ENCODE data around the gene SCUBE2. TPM values are rescaled to one million over a fixed set of nuclear protein-coding genes. Genes with fewer than 3 reads are reported as not detected.

SCUBE2 gene
- total and polyA plus RNA-seq, 4 donors: 0.14 to 1.4 (median 0.42) TPM; not detected in 1

GRCh38 chr11:9109858-9110731 lies 18.7 kb upstream of the SCUBE2 start:
- Histone ChIP-seq H3K4me1 (ENCODE audit: control insufficient read depth in 4 of 4, insufficient read depth in 4 of 4, low read length in 3 of 4) (no peaks in the 10 kb centered on the region), H3K27me3 (ENCODE audit: control insufficient read depth in 4 of 4, insufficient read depth in 4 of 4, low read length in 3 of 4) (no peaks in the 10 kb centered on the region), H3K27ac (ENCODE audit: low read depth in 1 of 2, low read length in 2 of 2) (no peak overlapping the region), H3K36me3 (ENCODE audit: control insufficient read depth in 4 of 4, insufficient read depth in 3 of 4, low read depth in 1 of 4, low read length in 3 of 4) (no peaks in the 10 kb centered on the region), H3K9me3 (ENCODE audit: control insufficient read depth in 4 of 4, low read length in 3 of 4) (peaks cover 0 to 20% (median 3%) of the 10 kb centered on the region in 4 donors), H3K4me3 (ENCODE audit: low read depth in 1 of 3, low read length in 3 of 3) (no peak overlapping the region), H3K9ac (ENCODE audit: low read depth in 1 of 2, low read length in 2 of 2) (no peak overlapping the region)
- no peak for DNase-seq (ENCODE audit: low spot score)
- TF ChIP-seq GABPA (IDR thresholded peaks at IDR 0.05 in 1 of 2, conservative IDR thresholded peaks at IDR 0.05 in 1 of 2): no peak
- TF ChIP-seq YY1 (IDR thresholded peaks at IDR 0.05): no peak
- TF ChIP-seq FOXA1 (IDR thresholded peaks at IDR 0.05): no peak
- no peak for TF ChIP-seq JUND (IDR thresholded peaks at IDR 0.05)
- TF ChIP-seq TAF1 (conservative IDR thresholded peaks at IDR 0.05): no peak
- TF ChIP-seq RXRA (IDR thresholded peaks at IDR 0.05): no peak
- no peak for TF ChIP-seq NR2F2 (IDR thresholded peaks at IDR 0.05)
- no peak for TF ChIP-seq ZBTB33 (IDR thresholded peaks at IDR 0.05)
- no peak for TF ChIP-seq HNF4A (conservative IDR thresholded peaks at IDR 0.05)
- TF ChIP-seq CTCF (IDR thresholded peaks at IDR 0.05; ENCODE audit: low read depth, low read length, missing input control): no peak
- TF ChIP-seq SP1 (IDR thresholded peaks at IDR 0.05): no peak
- no peak for TF ChIP-seq MAX (IDR thresholded peaks at IDR 0.05)
- TF ChIP-seq FOXA2 (IDR thresholded peaks at IDR 0.05): no peak
- no peak for TF ChIP-seq REST (IDR thresholded peaks at IDR 0.05)
- no peak for TF ChIP-seq ATF3 (IDR thresholded peaks at IDR 0.05)
- TF ChIP-seq HNF4G (IDR thresholded peaks at IDR 0.05): no peak
- WGBS: 92% methylated on average over 3 of the region's 3 CpGs
